ENCODE results near the gene OSGEPL1. TPM values are rescaled to one million over a fixed set of nuclear protein-coding genes. Genes with fewer than 3 reads are reported as not detected.

Gene OSGEPL1, protein sequence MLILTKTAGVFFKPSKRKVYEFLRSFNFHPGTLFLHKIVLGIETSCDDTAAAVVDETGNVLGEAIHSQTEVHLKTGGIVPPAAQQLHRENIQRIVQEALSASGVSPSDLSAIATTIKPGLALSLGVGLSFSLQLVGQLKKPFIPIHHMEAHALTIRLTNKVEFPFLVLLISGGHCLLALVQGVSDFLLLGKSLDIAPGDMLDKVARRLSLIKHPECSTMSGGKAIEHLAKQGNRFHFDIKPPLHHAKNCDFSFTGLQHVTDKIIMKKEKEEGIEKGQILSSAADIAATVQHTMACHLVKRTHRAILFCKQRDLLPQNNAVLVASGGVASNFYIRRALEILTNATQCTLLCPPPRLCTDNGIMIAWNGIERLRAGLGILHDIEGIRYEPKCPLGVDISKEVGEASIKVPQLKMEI
- total RNA-seq = 10 to 100 TPM in 1 of 3 donors, 1 to 10 TPM in 2; 5.3 to 11.6 (median 9.2) TPM

DNA sequence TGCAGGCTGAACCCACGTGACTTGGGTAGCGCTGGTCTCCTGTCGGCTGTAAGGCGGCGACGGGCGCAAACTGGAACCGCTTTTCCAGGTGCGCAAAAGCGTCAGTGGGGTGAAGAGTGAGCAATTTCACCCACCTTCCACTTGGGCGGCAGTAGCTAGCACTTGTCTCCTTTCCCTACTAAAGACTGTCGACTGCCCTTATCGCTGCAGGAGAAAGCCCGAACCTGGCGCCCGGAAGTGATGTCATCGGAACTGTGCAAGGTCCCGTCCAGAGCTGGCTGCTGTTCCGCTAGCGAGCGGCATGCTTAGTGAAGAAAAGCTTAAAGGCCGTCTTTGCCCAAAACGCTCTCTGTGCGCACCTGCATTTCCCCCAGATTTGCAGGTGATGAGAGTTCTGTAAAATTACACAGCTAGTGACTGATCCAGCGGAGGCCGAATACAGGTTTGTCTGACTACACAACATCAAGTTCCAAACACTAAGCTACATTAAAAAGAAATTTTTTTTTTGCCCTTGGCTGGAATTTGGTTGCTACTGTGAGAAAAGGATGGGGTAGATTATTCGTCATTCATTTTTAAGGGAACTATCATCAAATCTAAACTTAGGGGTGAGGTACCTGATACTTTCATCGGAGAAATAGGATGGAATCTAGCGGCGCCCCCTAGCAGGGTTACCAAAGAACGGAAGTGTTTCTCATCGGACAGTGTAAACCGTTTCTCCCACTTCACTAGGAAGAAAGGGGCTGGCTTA lies at the start of gene OSGEPL1:
Gene OSGEPL1, minus strand, starts transcription at position 242 of the 748 bp plus-strand sequence. CDS start 1,152 bp downstream, outside the sequence.
- H3K4me3 ChIP-seq = peak within 1 kb of the TSS; percentile 63 to 78 (median 76)

DNA sequence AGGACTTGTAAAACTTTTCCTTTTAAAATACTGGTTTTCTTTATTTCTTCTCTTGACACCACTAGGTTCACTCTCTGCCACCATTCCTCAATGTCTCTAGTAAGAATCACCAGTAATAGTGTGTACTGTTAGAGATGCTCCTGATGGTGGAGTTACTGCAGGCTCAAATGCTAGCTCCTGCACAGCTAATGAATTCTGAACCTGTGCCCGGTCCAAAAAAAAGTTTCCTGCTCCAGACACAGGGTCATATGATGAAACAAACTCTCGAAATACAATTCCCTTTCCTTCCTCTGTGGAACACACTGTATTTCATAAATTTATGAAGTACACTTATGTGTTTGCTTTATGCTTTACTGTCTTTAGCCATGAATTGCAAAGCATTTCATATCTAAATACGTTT lies 40.8 kb upstream of the OSGEPL1 start:
- intact Hi-C loops (cut with DNase I; ENCODE audit: low total_unique reads) = no loop called here

More for the DNA sequence above, at the start of gene OSGEPL1:
- intact Hi-C loops (cut with DNase I; ENCODE audit: low total_unique reads) = no loop called here
- TF ChIP-seq POLR2A (IDR thresholded peaks at IDR 0.05) = no peak
- TF ChIP-seq, protein P1, sequence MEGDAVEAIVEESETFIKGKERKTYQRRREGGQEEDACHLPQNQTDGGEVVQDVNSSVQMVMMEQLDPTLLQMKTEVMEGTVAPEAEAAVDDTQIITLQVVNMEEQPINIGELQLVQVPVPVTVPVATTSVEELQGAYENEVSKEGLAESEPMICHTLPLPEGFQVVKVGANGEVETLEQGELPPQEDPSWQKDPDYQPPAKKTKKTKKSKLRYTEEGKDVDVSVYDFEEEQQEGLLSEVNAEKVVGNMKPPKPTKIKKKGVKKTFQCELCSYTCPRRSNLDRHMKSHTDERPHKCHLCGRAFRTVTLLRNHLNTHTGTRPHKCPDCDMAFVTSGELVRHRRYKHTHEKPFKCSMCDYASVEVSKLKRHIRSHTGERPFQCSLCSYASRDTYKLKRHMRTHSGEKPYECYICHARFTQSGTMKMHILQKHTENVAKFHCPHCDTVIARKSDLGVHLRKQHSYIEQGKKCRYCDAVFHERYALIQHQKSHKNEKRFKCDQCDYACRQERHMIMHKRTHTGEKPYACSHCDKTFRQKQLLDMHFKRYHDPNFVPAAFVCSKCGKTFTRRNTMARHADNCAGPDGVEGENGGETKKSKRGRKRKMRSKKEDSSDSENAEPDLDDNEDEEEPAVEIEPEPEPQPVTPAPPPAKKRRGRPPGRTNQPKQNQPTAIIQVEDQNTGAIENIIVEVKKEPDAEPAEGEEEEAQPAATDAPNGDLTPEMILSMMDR (IDR thresholded peaks at IDR 0.05) = peak in 2 of 3 donors; percentile 7 to 21
- TF ChIP-seq POLR2AphosphoS5 (IDR thresholded peaks at IDR 0.05) = peak; percentile 58 to 81 (median 71)
- Histone ChIP-seq H3K9me3 (no peaks in the 10 kb centered on the region), H3K36me3 (no peaks in the 10 kb centered on the region), H3K27ac (peak within 1 kb of the TSS; percentile 83 to 86), H3K4me1 (peaks cover 0 to 5% of the 10 kb centered on the region in 2 donors), H3K27me3 (no peaks in the 10 kb centered on the region)
- peak; percentile 85 to 86 for DNase-seq (ENCODE audit: low spot score in 2 of 2)

DNA sequence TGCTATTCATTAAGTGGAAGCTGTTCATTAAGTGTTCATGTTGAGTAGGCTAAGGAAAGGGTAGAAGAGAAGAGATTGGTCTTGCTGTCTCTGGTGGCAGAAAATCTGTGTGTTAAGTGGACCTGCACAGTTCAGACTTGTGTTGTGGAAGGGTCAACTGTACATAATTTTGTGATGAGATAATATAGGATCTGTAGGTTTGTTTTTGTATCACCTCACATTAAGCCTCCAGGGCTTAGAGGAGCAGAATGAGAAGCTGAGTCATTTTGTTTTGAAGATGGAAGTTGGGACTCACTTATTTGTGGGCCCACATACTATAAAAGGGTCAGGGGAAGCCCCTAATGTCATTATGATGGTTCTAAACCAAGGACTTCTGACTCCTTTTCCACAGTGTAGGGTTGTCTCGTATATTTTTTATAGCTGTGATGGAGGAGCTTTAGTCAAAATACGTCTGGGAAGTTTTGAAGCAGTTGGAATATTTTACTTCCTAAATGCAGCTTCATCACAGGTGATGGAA lies 39.9 kb upstream of the OSGEPL1 start:
- TF ChIP-seq, protein P1 (IDR thresholded peaks at IDR 0.05) = no peak
- DNase-seq (ENCODE audit: low spot score in 2 of 2) = no peak
- Histone ChIP-seq H3K27me3 (no peaks in the 10 kb centered on the region), H3K4me3 (no peak overlapping the region), H3K9me3 (no peaks in the 10 kb centered on the region), H3K36me3 (no peaks in the 10 kb centered on the region), H3K27ac (no peak overlapping the region), H3K4me1 (no peaks in the 10 kb centered on the region)
- intact Hi-C loops (cut with DNase I; ENCODE audit: low total_unique reads) = no loop called here

More for the DNA sequence above, 40.8 kb upstream of the OSGEPL1 start:
- TF ChIP-seq POLR2A (IDR thresholded peaks at IDR 0.05) (no peak), POLR2AphosphoS5 (IDR thresholded peaks at IDR 0.05) (no peak)
- TF ChIP-seq, protein P1 (IDR thresholded peaks at IDR 0.05) = no peak
- DNase-seq (ENCODE audit: low spot score in 2 of 2) = no peak
- Histone ChIP-seq H3K27me3 (no peaks in the 10 kb centered on the region), H3K27ac (no peak overlapping the region), H3K4me3 (no peak overlapping the region), H3K36me3 (no peaks in the 10 kb centered on the region), H3K9me3 (no peaks in the 10 kb centered on the region), H3K4me1 (no peaks in the 10 kb centered on the region)

DNA sequence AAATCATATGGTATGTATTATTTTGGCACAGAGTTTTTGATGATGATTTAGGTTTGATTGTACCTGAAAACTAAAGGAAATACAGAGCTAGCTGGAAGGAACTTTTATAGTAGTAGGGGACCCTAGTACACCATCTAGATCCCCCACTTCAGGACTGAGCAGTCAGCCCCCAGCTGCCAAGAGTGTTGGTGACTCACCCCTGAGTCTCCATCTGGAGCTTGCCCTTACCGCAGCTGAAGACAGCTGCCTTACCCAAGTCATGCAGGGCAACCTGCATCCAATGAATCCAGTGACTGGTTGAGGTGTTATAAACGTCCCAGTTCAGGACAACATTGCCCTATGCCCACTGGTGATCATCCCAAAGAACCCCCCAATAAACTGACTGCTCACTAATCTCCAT lies 36.9 kb upstream of the OSGEPL1 start:
- Histone ChIP-seq H3K36me3 (no peaks in the 10 kb centered on the region), H3K4me1 (no peaks in the 10 kb centered on the region), H3K9me3 (no peaks in the 10 kb centered on the region), H3K27me3 (no peaks in the 10 kb centered on the region), H3K4me3 (no peak overlapping the region), H3K27ac (no peak overlapping the region)
- intact Hi-C loops (cut with DNase I; ENCODE audit: low total_unique reads) = no loop called here
- no peak for DNase-seq (ENCODE audit: low spot score in 2 of 2)
- no peak for TF ChIP-seq POLR2A (IDR thresholded peaks at IDR 0.05)
- no peak for TF ChIP-seq POLR2AphosphoS5 (IDR thresholded peaks at IDR 0.05)
- TF ChIP-seq, protein P1 (IDR thresholded peaks at IDR 0.05) = no peak

DNA sequence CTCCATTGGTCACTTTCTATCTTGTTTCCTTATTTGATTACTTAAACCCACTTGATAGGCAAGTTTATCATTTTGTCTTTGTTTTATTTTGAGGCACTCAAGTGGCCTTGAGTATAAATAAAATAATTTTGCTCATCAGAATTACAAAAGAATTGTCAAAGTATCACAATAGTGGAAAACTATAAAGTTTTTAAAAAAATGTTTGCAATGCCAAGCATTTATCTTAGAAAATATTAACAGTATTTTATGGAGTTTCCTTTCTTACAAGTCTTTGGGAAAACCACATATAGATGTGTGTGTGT lies 36.4 kb upstream of the OSGEPL1 start:
- Histone ChIP-seq H3K4me3 (no peak overlapping the region), H3K36me3 (no peaks in the 10 kb centered on the region), H3K27me3 (no peaks in the 10 kb centered on the region), H3K27ac (no peak overlapping the region), H3K9me3 (no peaks in the 10 kb centered on the region), H3K4me1 (no peaks in the 10 kb centered on the region)
- no peak for DNase-seq (ENCODE audit: low spot score in 2 of 2)
- TF ChIP-seq POLR2AphosphoS5 (IDR thresholded peaks at IDR 0.05) (no peak), POLR2A (IDR thresholded peaks at IDR 0.05) (no peak)
- TF ChIP-seq, protein P1 (IDR thresholded peaks at IDR 0.05) = no peak
- intact Hi-C loops (cut with DNase I; ENCODE audit: low total_unique reads) = no loop called here

Data from breast epithelium (tissue), 4 donors.